GM19467 (cell line): ENCODE data around the gene MCF2L2.

Source experiments
- ATAC-seq: cut with Tn5 transposase; IDR thresholded peaks from one replicate; pipeline ENCODE4 v1.9.1; 2021; ENCODE audit warnings: mild to moderate bottlenecking, moderate library complexity; ENCODE audit not compliant: unreplicated experiment

Gene MCF2L2

GRCh38 chr3:183149915-183150750 lies 278.3 kb downstream of the MCF2L2 start:
- ATAC-seq: no peak

- no peak for ATAC-seq
These were observed 280.4 kb downstream of the MCF2L2 start for GRCh38 chr3:183148056-183148455.

- ATAC-seq: no peak
These were observed 284.1 kb downstream of the MCF2L2 start for GRCh38 chr3:183144363-183144762.

GRCh38 chr3:183142199-183142598 lies 286.2 kb downstream of the MCF2L2 start:
- ATAC-seq: no peak

- no peak for ATAC-seq
These were observed 293.6 kb downstream of the MCF2L2 start for GRCh38 chr3:183134844-183135243.

GRCh38 chr3:183132409-183132808 lies 296.0 kb downstream of the MCF2L2 start:
- ATAC-seq: no peak

GRCh38 chr3:183131735-183132134 lies 296.7 kb downstream of the MCF2L2 start:
- ATAC-seq: no peak

GRCh38 chr3:183131186-183131725 lies 297.2 kb downstream of the MCF2L2 start:
- ATAC-seq: no peak

GRCh38 chr3:183129243-183129642 lies 299.2 kb downstream of the MCF2L2 start:
- no peak for ATAC-seq

GRCh38 chr3:183128709-183129108 lies 299.7 kb downstream of the MCF2L2 start:
- ATAC-seq: no peak
